ENCODE data around the gene ZNF69. TPM values are rescaled to one million over a fixed set of nuclear protein-coding genes. Genes with fewer than 3 reads are reported as not detected.
A peak's percentile ranks its signal among the peaks of the same experiment; 100 is the strongest.
"Not testable (repeated sequence)": the region's sequence is repeated elsewhere in the genome, so short reads cannot be mapped to it uniquely, and the experiment has no call there.

Gene ZNF69
- total RNA-seq, 1 donor from 2014 or later, result 12.3 TPM

DNA sequence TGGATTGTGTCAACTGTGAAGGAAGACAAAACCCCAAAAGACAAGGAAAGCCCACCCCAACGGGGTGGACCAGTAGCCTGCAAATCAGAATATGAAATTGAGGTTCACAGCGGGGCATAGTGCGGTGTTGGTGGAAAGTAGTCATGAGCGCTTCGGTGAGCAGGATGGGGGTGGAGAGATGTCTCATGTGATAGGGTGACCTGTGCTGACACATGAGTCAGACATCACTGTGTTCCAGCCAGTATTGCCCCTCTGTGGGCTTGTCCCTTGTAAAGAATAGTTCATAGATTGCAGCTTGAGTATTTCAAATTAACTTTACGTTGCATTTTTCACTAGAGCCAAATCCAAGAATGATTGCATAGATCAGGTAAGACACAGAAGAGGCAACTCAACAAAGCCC is 7.3 kb downstream of the ZNF69 start:
- intact Hi-C loops (cut with DNase I), result no loop called here

DNA sequence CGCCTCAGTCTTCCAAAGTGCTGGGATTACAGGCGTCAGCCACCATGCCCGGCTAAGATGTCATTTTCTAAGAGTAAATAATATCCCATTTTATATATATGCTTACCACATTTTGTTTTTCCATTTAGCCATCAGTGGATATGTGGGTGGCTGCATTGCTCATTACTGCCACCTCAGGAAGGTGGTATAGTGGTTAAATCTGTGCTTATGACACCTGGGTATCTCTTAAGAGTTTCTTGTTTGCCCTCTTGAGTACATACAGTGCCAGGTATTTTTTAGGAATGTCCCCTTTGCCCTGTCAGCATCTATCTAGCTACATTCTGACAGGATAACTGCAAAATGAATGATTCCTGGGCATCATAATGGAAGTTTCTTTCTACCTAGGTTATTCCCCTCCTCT is 14.6 kb downstream of the ZNF69 start:
- H3K4me1 ChIP-seq, result no peaks in the 10 kb centered on the region
- H3K27me3 ChIP-seq, result no peaks in the 10 kb centered on the region
- H3K9me3 ChIP-seq, result peaks cover 41% of the 10 kb centered on the region
- H3K36me3 ChIP-seq, result peaks cover 3 to 39% of the 10 kb centered on the region in 2 donors
- no peak overlapping the region for H3K27ac ChIP-seq
- no peak for DNase-seq (ENCODE audit: extremely low spot score in 2 of 2)
- intact Hi-C loops (cut with DNase I), result no loop called here
- H3K4me3 ChIP-seq, result no peak overlapping the region
- TF ChIP-seq, protein P1, sequence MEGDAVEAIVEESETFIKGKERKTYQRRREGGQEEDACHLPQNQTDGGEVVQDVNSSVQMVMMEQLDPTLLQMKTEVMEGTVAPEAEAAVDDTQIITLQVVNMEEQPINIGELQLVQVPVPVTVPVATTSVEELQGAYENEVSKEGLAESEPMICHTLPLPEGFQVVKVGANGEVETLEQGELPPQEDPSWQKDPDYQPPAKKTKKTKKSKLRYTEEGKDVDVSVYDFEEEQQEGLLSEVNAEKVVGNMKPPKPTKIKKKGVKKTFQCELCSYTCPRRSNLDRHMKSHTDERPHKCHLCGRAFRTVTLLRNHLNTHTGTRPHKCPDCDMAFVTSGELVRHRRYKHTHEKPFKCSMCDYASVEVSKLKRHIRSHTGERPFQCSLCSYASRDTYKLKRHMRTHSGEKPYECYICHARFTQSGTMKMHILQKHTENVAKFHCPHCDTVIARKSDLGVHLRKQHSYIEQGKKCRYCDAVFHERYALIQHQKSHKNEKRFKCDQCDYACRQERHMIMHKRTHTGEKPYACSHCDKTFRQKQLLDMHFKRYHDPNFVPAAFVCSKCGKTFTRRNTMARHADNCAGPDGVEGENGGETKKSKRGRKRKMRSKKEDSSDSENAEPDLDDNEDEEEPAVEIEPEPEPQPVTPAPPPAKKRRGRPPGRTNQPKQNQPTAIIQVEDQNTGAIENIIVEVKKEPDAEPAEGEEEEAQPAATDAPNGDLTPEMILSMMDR (IDR thresholded peaks at IDR 0.05), result no peak
- no peak for TF ChIP-seq POLR2A (IDR thresholded peaks at IDR 0.05)

More for the DNA sequence above, 7.3 kb downstream of the ZNF69 start:
- H3K36me3 ChIP-seq, result no peaks in the 10 kb centered on the region
- no peak for TF ChIP-seq POLR2AphosphoS5 (IDR thresholded peaks at IDR 0.05; ENCODE audit: insufficient read depth in 1 of 2, low read depth in 1 of 2)
- no peak for TF ChIP-seq POLR2A (IDR thresholded peaks at IDR 0.05)
- TF ChIP-seq, protein P1 (IDR thresholded peaks at IDR 0.05), result no peak
- no peak overlapping the region for H3K4me3 ChIP-seq
- H3K4me1 ChIP-seq, result peaks cover 5% of the 10 kb centered on the region
- no peak for DNase-seq (ENCODE audit: extremely low spot score in 2 of 2)
- H3K27ac ChIP-seq, result no peak overlapping the region
- no peaks in the 10 kb centered on the region for H3K27me3 ChIP-seq
- peaks cover 1% of the 10 kb centered on the region for H3K9me3 ChIP-seq

DNA sequence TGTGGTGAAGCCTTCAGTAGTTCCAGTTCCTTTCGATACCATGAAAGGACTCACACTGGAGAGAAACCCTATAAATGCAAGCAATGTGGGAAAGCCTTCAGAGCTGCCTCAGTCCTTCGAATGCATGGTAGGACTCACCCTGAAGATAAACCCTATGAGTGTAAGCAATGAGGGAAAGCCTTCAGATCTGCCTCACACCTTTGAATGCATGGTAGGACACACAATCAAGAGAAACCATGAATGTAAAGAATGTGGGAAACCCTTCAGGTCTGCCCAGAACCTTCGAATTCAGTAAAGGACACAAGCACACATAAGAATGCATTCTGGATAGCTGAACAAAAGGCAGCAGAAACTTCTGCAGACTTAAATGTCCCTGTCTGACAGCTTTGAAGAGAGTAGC is 18.3 kb downstream of the ZNF69 start:
- peaks cover 3 to 35% of the 10 kb centered on the region in 2 donors for H3K36me3 ChIP-seq
- no peak overlapping the region for H3K4me3 ChIP-seq
- TF ChIP-seq POLR2AphosphoS5 (IDR thresholded peaks at IDR 0.05; ENCODE audit: insufficient read depth in 1 of 2, low read depth in 1 of 2) (no peak), POLR2A (IDR thresholded peaks at IDR 0.05) (no peak)
- TF ChIP-seq, protein P1 (IDR thresholded peaks at IDR 0.05), result no peak
- H3K9me3 ChIP-seq, result peaks cover 42% of the 10 kb centered on the region
- H3K27ac ChIP-seq, result no peak overlapping the region
- DNase-seq (ENCODE audit: extremely low spot score in 2 of 2), result no peak
- H3K4me1 ChIP-seq, result no peaks in the 10 kb centered on the region
- no peaks in the 10 kb centered on the region for H3K27me3 ChIP-seq
- intact Hi-C loops (cut with DNase I), result no loop called here

DNA sequence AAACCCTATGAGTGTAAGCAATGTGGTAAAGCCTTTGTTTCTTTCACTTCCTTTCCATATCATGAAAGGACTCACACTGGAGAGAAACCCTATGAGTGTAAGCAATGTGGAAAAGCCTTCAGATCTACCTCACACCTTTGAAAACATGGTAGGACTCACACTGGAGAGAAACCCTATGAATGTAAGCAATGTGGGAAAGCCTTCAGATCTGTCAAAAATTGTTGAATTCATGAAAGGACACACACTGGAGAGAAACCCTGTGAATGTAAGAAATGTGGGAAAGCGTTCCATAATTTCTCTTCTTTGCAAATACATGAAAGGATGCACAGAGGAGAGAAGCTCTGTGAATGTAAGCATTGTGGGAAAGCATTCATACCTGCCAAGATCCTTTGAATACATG is 24.4 kb downstream of the ZNF69 start:
- H3K27me3 ChIP-seq; H3K27ac ChIP-seq; DNase-seq (ENCODE audit: extremely low spot score in 2 of 2); H3K4me1 ChIP-seq; H3K4me3 ChIP-seq; intact Hi-C loops (cut with DNase I): not testable (repeated sequence)
- Histone ChIP-seq H3K36me3 (peaks cover 0 to 12% of the 10 kb centered on the region in 2 donors), H3K9me3 (peaks cover 35% of the 10 kb centered on the region)

DNA sequence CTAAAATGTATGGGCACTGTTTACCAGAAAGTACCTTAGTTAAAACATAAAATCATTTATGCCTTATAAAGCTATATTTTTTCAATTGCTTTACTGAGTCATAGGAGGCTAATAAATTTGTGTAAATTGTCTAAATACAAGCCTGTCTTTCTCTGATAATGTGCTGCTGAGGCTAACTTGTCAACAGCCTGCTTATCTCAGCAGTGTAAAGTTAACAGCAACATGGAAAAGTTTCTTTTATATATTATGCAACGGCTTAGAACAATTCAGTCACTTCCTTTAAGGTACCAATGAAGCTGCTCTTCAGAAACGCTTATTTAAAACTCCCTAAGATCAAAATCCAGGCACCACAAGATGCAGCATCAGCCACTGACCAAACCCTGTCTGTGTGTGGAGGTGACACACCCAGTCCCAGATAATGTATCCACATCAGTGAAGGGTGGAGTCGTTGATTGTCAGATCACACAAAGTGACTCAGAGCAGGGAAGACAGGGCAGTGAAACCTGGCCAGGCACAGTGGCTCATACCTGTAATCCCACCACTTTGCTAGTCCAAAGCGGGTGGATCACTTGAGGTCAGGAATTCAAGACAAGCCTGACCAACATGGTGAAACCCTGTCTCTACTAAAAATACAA is 27.0 kb downstream of the ZNF69 start:
- H3K4me3 ChIP-seq; H3K27me3 ChIP-seq; DNase-seq (ENCODE audit: extremely low spot score in 2 of 2); H3K4me1 ChIP-seq; intact Hi-C loops (cut with DNase I); H3K27ac ChIP-seq: not testable (repeated sequence)
- Histone ChIP-seq H3K9me3 (peaks cover 33% of the 10 kb centered on the region), H3K36me3 (peaks cover 0 to 12% of the 10 kb centered on the region in 2 donors)

DNA sequence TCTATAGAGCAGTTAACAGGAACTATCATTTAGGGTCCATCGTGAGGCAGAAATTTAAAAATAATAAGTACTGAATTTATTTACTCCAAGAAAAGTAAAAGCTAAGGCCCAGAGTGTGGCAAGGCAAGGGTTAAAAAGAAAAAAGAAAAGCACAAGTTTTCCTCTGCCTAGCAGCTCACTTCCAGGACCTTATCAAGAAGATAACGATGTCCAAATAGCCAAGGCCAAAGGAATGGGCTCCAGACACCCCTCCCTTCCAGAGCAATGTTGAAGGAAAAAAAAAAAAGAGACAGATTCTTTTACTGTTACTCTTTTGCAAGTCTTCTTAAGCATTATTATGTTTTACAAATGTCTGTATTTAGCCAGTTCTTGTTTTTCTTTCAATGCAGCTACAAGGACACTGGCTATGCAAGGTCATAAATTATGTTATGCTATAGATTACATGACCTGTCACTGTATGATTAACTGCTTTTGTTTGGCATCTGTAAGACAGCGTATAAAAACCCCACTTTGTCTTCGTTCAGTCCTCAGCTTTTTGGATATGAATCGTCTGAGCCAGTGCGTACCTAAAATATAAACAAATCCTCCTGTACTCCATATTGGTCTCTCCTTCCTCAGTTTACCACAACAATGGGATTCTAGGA is 34.4 kb downstream of the ZNF69 start:
- Histone ChIP-seq H3K4me3 (no peak overlapping the region), H3K27me3 (no peaks in the 10 kb centered on the region)
- intact Hi-C loops (cut with DNase I), result no loop called here

More for the DNA sequence above, 34.4 kb downstream of the ZNF69 start:
- DNase-seq (ENCODE audit: extremely low spot score in 2 of 2), result no peak
- no peak overlapping the region for H3K27ac ChIP-seq
- peaks cover 32% of the 10 kb centered on the region for H3K4me1 ChIP-seq
- no peaks in the 10 kb centered on the region for H3K36me3 ChIP-seq
- H3K9me3 ChIP-seq, result no peaks in the 10 kb centered on the region
- TF ChIP-seq, protein P1 (IDR thresholded peaks at IDR 0.05), result no peak
- no peak for TF ChIP-seq POLR2A (IDR thresholded peaks at IDR 0.05)
- peak in 1 of 2 donors; percentile 51 for TF ChIP-seq POLR2AphosphoS5 (IDR thresholded peaks at IDR 0.05; ENCODE audit: insufficient read depth in 1 of 2, low read depth in 1 of 2)
